ENCODE data around the gene CCR5.
"Not testable (repeated sequence)": the region's sequence is repeated elsewhere in the genome, so short reads cannot be mapped to it uniquely, and the experiment has no call there.

Gene CCR5

GRCh38 chr3:46383211-46383950 lies 12.6 kb downstream of the CCR5 start:
- DNase-seq (ENCODE audit: low read depth in 3 of 3, low spot score in 1 of 3), result no peak

GRCh38 chr3:46383951-46384330 lies 13.2 kb downstream of the CCR5 start:
- DNase-seq (ENCODE audit: low read depth in 3 of 3, low spot score in 1 of 3), result no peak

- no peak for DNase-seq (ENCODE audit: low read depth in 3 of 3, low spot score in 1 of 3)
Observed at GRCh38 chr3:46386205-46386604, 15.5 kb downstream of the CCR5 start.

GRCh38 chr3:46388847-46389246 lies 18.1 kb downstream of the CCR5 start:
- not testable (repeated sequence) for DNase-seq (ENCODE audit: low read depth in 3 of 3, low spot score in 1 of 3)

- no peak for DNase-seq (ENCODE audit: low read depth in 3 of 3, low spot score in 1 of 3)
Observed at GRCh38 chr3:46389306-46389705, 18.6 kb downstream of the CCR5 start.

- not testable (repeated sequence) for DNase-seq (ENCODE audit: low read depth in 3 of 3, low spot score in 1 of 3)
Observed at GRCh38 chr3:46391526-46391925, 20.8 kb downstream of the CCR5 start.

- DNase-seq (ENCODE audit: low read depth in 3 of 3, low spot score in 1 of 3), result no peak
Observed at GRCh38 chr3:46393011-46393410, 22.3 kb downstream of the CCR5 start.

- no peak for DNase-seq (ENCODE audit: low read depth in 3 of 3, low spot score in 1 of 3)
Observed at GRCh38 chr3:46393554-46394434, 23.0 kb downstream of the CCR5 start.

- DNase-seq (ENCODE audit: low read depth in 3 of 3, low spot score in 1 of 3), result no peak
Observed at GRCh38 chr3:46395210-46395661, 24.5 kb downstream of the CCR5 start.

- no peak for DNase-seq (ENCODE audit: low read depth in 3 of 3, low spot score in 1 of 3)
Observed at GRCh38 chr3:46395766-46396530, 25.2 kb downstream of the CCR5 start.

GRCh38 chr3:46397111-46397510 lies 26.4 kb downstream of the CCR5 start:
- DNase-seq (ENCODE audit: low read depth in 3 of 3, low spot score in 1 of 3), result no peak

- no peak for DNase-seq (ENCODE audit: low read depth in 3 of 3, low spot score in 1 of 3)
Observed at GRCh38 chr3:46398186-46398955, 27.6 kb downstream of the CCR5 start.

GRCh38 chr3:46399098-46399497 lies 28.4 kb downstream of the CCR5 start:
- DNase-seq (ENCODE audit: low read depth in 3 of 3, low spot score in 1 of 3), result no peak

- DNase-seq (ENCODE audit: low read depth in 3 of 3, low spot score in 1 of 3), result no peak
Observed at GRCh38 chr3:46399557-46399956, 28.8 kb downstream of the CCR5 start.

GRCh38 chr3:46400000-46400734 lies 29.4 kb downstream of the CCR5 start:
- no peak for DNase-seq (ENCODE audit: low read depth in 3 of 3, low spot score in 1 of 3)

GRCh38 chr3:46400846-46401245 lies 30.1 kb downstream of the CCR5 start:
- DNase-seq (ENCODE audit: low read depth in 3 of 3, low spot score in 1 of 3), result no peak

- DNase-seq (ENCODE audit: low read depth in 3 of 3, low spot score in 1 of 3), result no peak
Observed at GRCh38 chr3:46401579-46401978, 30.8 kb downstream of the CCR5 start.

GRCh38 chr3:46402902-46403301 lies 32.2 kb downstream of the CCR5 start:
- DNase-seq (ENCODE audit: low read depth in 3 of 3, low spot score in 1 of 3), result not testable (repeated sequence)

GRCh38 chr3:46405301-46406019 lies 34.7 kb downstream of the CCR5 start:
- no peak for DNase-seq (ENCODE audit: low read depth in 3 of 3, low spot score in 1 of 3)

GRCh38 chr3:46406443-46406787 lies 35.7 kb downstream of the CCR5 start:
- no peak for DNase-seq (ENCODE audit: low read depth in 3 of 3, low spot score in 1 of 3)

Data from stimulated activated CD4-positive, alpha-beta T cell treated with anti-CD3 and anti-CD28 coated beads, TNF-alpha, amount 100 ng/mL, for 1 hour (primary cell).